22Rv1 (cell line): ENCODE results near the gene RNF217.

Experiments
- ZFX ChIP-seq: fragments of 450-650 bp; IDR thresholded peaks from 2 replicates; pipeline ENCODE4 v1.6.1; 2017; ENCODE audit warnings: antibody characterized with exemption, borderline replicate concordance
- TF ChIP-seq, protein P1 (sequence below): fragments of 450-650 bp; IDR thresholded peaks from 2 replicates; pipeline ENCODE4 v1.5.1; 2017; ENCODE audit warnings: mild to moderate bottlenecking

DNA sequence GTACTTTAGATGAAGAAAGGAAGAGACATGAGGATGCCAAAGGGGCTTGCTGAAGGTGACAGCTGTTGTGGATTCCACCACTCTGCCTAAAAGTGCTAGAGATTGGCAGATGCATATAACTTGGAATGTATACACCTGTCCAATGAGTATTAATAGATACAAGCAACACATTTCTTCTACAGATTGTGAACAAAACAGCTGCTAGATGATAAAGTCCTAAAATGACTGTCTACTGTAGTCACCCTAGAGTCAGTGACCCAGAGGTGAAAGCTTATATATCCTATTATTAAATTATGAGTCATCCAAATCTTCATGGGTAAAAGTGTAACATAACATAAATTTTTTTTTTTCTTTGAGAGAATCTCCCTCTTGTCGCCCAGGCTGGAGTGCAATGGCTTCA lies 5.2 kb downstream of the RNF217 start:
- TF ChIP-seq, protein P1, sequence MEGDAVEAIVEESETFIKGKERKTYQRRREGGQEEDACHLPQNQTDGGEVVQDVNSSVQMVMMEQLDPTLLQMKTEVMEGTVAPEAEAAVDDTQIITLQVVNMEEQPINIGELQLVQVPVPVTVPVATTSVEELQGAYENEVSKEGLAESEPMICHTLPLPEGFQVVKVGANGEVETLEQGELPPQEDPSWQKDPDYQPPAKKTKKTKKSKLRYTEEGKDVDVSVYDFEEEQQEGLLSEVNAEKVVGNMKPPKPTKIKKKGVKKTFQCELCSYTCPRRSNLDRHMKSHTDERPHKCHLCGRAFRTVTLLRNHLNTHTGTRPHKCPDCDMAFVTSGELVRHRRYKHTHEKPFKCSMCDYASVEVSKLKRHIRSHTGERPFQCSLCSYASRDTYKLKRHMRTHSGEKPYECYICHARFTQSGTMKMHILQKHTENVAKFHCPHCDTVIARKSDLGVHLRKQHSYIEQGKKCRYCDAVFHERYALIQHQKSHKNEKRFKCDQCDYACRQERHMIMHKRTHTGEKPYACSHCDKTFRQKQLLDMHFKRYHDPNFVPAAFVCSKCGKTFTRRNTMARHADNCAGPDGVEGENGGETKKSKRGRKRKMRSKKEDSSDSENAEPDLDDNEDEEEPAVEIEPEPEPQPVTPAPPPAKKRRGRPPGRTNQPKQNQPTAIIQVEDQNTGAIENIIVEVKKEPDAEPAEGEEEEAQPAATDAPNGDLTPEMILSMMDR = no peak
- TF ChIP-seq ZFX = no peak
